Cortex of kidney (tissue), 1 donor: ENCODE data around the gene RAMP1.

Experiments used
- DNase-seq: peaks from one replicate; lab custom pipeline; 2025; lab: John Stamatoyannopoulos, UW

RAMP1 gene

GRCh38 chr2:237895544-237896506 is 36.4 kb downstream of the RAMP1 start:
- DNase-seq: no peak

- no peak for DNase-seq
Observed at GRCh38 chr2:237896507-237896892, 37.1 kb downstream of the RAMP1 start.

DNA sequence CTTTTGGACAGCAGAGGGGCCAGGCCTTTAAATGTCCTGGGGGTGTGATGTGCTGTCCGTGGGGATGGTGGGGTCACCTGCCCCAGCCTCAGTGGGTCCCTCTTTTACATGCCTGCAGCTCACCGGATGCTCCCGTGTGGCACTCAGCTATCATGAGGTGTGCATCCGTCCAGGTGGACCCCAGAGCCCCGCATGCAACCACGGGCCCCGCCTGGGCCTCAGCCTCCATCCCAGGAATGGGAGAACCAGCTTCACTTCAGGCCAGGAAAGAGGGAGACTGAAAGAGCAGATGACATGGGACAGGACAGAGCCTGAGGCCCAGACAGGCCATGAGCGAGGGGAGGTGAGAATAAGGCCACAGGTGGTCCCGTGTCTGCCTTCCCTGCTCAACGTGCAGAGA is 37.5 kb downstream of the RAMP1 start:
- DNase-seq: no peak

DNA sequence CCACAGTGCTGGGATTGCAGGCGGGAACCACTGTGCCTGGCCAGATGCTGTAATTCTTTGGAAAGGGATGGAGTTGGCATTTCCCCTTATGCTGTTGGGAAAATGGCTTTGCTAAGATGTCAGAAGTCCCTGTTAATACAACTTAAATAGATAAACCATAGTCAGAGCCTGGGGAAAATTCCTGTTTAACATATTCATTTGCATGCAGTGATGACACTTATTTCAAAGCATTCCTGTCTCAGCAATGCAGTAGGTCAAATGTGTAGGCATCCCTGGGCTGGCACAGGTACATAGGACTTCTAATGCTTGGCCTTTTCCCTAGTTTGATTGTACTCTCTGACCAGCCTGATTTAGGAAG is 38.6 kb downstream of the RAMP1 start:
- DNase-seq: no peak

DNA sequence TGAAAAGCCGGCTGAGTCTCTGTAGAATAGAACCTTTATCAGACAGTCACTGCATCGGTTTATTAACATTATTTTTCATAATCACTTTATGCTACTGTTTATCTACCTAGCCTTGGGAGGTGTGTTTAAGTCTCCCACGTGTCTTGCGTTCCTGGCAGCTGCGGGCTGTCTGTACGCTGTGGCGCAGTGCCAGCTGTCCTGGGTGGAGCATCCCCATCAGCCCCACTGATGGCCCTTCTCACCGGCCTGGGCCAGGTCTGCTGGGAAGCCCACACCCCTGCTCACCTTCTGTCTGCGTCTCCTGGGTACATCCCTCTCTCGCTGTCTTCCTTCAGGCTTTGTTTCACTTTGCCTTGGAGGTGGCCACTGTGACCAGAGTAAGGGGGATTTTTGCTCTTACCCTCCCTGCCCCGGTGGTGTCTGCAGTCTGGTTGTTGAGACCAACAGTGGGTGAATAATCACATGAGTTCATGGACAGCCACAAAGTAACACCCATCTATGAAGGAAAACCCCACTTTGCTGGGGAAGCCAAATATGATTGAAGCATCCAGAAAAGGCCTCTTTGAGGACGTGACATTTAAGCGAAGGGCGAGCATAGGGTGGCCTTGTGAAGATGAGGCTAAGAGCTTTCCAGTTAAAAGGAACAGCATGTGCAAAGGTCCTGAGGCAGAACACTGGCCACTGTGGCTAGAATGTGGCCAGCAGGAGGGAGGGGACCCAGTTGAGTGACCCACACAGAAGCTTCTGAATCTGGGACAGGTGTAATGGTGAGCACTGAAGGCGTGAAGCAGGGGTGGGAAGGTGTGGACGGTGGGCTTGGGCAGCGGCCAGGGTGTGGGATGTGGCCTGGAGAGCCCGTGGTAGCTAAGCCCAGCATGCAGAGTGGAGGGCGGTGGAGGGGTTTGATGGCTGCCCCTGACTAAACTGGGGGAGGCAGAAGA is 41.7 kb downstream of the RAMP1 start:
- no peak for DNase-seq

DNA sequence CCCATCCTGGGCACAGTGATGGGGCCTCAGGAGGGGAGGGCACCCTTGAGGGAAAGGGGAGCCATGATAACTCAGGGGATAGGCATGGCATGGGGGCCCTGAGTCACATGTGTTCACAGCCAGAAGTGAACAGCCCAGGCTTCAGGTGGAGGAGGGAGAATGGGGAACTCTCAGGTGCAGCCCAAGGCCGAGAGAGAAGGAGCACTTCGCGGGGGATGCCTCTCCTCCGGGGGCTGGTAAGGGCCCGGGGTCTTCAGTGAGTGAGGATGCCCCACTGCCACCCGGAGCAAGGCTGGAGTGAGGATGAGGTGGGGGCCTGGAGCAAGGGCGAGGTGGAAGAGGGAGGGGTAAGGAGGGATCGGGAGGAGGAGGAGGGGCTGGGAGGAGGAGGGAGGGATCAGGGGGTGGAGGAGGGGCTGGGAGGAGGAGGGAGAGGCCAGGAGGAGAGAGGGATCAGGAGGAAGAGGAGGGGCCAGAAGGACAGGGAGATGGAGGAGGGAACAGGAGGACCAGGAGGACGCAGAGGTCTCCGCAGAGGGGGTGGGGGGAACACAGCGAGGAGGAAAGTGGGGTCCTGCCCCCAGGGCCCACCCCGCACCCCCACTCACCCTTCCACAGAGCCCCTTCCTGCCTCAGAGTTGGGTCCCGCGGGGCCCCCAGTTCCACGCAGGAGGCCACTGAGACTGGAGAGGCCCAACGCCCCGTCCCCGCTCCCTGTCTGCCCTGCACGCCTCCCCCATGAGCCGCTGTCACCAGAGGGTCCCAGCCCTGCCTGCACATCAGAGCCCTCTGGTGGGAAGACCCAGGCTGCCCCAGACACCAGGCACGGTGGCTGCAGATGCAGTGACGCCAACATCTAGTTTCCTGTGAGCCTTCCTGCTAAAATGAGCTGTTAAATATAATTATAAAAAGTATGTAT is 42.8 kb downstream of the RAMP1 start:
- no peak for DNase-seq

GRCh38 chr2:237904831-237905599 is 45.6 kb downstream of the RAMP1 start:
- DNase-seq: no peak

DNA sequence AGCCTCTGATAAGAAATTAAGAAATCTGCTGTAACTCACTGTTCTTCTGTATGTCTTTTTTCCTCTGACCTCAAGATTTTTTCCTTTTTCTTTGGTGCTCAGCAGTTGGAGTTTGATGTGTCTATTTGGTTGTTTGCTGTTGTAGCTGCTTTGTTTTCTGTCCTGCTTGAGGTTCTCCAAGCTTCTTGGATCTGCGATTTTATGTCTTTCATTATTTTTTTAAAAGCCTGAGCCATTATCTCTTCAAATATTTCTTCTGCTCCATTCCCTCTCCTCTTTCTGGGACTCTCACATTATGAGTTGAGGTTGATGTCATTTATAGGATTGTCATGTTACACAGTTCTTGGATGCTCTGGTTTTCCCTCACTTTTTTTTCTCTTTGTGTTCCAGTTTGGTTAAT is 47.7 kb downstream of the RAMP1 start:
- DNase-seq: no peak

GRCh38 chr2:237909075-237909695 is 49.8 kb downstream of the RAMP1 start:
- DNase-seq: no peak

DNA sequence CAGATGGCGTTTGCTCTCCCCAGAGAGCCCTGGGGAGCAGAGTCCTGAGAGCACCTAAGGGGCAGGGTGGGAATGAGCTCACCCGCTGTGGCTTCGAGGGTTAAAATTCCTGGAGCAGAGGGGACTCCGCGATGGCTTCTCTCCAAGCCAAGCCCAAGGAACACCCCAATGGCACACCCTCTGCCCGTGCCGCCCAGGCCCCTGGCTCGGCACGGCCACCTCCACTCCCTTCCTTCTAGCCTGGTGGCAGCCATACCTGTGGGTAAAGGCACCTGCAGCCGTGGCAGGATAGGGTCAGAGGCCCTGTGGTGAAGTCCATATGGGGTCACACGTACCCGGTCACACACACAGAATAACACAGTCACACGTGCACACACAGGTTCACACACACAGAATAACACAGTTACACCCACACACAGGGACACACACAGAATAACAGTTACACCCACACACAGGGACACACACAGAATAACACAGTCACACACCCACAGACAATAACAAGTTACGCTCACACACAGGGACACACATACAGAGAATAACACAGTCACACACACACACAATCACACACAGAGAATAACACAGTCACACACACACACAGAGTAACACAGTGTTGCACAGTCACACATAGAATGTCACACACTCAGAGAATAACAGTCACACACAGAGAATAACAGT is 50.5 kb downstream of the RAMP1 start:
- DNase-seq: no peak

GRCh38 chr2:237910576-237911362 is 51.3 kb downstream of the RAMP1 start:
- no peak for DNase-seq

DNA sequence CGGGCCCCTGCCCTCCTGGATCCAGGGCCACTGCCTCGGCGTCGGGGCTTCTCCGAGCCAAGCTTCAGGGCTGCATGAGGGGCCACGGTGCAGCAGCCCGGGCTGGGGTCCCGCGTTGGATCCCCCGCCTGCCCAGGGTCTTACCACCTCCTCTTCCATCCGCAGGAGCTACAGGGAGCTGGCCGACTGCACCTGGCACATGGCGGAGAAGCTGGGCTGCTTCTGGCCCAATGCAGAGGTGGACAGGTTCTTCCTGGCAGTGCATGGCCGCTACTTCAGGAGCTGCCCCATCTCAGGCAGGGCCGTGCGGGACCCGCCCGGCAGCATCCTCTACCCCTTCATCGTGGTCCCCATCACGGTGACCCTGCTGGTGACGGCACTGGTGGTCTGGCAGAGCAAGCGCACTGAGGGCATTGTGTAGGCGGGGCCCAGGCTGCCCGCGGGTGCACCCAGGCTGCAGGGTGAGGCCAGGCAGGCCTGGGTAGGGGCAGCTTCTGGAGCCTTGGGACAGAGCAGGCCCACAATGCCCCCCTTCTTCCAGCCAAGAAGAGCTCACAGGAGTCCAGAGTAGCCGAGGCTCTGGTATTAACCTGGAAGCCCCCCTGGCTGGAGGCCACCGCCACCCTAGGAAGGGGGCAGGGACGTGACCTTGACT is 52.1 kb downstream of the RAMP1 start:
- DNase-seq: no peak

- no peak for DNase-seq
Observed at GRCh38 chr2:237912271-237913192, 53.1 kb downstream of the RAMP1 start.

DNA sequence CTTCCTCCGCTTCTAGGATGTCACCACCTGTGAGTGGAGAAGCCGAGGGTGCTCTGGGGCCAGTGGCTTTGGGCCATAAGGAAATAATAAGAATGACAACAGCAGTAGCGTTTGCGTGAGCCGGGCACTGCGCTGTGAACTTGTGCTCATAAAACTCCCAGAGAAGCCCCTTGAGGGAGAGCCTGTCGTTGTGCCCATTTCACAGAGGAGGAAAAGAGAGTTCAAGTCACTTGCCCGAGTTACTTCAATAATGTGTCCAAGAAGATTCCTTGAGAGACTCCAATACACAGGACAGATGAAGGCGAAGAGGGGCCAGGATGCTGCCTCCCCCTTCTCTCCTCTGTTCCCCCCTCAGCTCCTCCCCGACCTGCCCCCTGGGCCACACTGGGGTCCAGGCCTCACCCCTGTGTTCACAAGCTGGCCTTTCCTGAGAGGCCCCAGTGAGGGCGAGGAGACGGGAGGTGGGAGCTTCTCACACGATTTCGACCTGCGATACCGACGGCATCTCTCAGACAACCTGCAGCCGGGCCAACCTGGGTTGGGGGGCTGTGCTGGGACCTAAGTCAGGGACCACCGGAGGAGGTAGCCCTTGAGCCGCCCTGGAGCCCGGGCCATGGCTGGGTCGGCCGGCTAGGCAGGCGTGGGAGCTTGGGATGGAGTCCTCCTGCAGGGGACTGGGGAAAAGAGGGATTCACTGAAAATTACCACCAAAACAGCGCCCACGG is 53.9 kb downstream of the RAMP1 start:
- DNase-seq: no peak

GRCh38 chr2:237915576-237915975 is 56.2 kb downstream of the RAMP1 start:
- DNase-seq: no peak

- no peak for DNase-seq
Observed at GRCh38 chr2:237916296-237916695, 56.9 kb downstream of the RAMP1 start.
